ENCODE measurements around the gene MEIKIN. TPM values are rescaled to one million over a fixed set of nuclear protein-coding genes. Genes with fewer than 3 reads are reported as not detected.
A peak's percentile ranks its signal among the peaks of the same experiment; 100 is the strongest.
"Not testable (repeated sequence)": the region's sequence is repeated elsewhere in the genome, so short reads cannot be mapped to it uniquely, and the experiment has no call there.

The MEIKIN gene
- total RNA-seq, 1 experiment from 2014 or later: not detected

DNA sequence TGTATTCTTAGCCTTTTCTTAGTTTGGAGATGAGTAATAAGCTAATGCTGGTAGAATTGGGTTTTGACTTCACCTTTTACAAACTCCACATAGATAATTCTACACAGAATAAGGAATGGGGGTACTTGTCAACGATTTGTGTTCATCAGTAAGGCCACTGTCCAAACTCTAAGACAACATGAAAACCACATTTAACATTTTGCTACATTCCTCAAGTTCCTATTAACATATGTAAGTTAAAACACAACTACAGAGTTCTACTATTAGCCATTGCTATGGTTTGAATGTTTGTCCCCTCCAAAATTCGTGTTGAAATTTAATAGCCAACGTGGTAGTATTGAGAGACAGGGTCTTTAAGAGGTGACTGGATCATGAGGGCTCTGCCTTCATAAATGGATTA is 31.9 kb downstream of the MEIKIN start:
- no peak for DNase-seq (ENCODE audit: low read depth)

GRCh38 chr5:131906668-131907067 is 38.8 kb downstream of the MEIKIN start:
- no peak for DNase-seq (ENCODE audit: low read depth)

GRCh38 chr5:131902266-131902665 is 43.2 kb downstream of the MEIKIN start:
- not testable (repeated sequence) for DNase-seq (ENCODE audit: low read depth)

DNA sequence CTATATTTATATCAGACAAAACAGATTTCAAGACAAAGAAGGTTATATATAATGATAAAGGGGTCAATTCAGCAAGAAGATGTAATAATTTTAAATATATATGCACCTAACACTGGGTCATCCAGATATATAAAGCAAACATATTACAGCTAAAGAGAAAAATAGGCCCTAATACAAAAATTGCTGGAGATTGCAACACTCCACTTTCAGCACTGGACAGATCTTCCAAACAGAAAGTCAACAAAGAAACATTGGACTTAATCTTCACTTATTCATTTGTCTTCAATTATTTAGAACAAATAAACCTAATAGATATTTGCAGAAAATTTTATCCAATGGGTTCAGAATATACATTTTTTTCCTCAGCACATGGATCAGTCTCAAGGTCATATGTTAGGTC is 45.8 kb downstream of the MEIKIN start:
- peak; percentile 1 for DNase-seq (ENCODE audit: low read depth)

DNA sequence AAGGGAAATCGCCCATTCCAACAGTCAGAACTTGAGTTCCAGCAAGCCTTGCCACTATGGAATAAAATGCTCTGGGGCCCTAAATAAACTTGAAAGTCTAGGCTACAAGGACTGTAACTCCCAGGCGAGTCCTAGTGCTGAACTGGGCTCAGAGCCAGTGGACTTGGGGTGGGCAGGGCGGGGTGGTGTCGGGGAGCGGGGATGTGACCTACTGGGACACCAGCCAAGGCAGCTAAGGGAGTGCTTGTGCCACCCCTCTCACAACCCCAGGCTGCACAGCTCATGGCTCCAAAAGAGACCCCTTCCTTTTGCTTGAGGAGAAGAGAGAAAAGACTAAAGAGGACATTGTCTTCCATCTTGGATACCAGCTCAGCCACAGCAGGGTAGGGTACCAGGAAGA is 61.5 kb downstream of the MEIKIN start:
- no peak for DNase-seq (ENCODE audit: low read depth)

DNA sequence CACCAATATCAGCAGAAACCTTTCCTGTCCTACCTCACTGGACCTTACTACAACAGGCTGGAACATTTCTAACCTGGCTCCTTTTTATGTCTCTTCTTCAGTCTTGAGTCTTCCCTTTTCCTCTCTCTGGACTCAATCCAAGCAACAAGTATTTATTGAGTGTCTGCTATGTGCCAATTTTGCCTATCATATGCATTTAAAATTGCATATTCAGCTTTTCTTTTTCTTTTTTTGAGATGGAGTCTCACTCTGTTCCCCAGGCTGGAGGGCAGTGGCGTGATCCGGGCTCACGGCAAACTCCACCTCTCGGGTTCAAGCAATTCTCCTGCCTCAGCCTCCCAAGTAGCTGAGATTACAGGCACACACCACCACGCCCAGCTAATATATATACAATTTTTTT is 65.8 kb downstream of the MEIKIN start:
- no peak for DNase-seq (ENCODE audit: low read depth)

DNA sequence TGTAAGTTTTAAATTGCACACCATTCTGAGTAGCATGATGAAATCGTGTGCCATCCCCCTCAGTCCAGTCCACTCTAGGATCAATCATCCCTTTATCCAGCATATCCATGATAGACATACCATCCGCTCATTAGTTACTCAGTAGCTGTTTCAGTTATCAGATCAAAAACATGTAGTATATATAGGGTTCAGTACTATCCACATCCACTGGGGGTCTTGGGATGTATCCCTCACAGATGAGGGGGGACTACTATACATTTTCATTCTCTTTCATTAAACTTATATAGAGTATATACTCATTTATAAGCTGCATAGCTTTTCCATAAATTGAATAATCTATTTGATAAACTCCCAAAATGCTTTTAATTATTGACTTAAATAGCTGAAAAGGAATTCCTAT is 67.6 kb downstream of the MEIKIN start:
- DNase-seq (ENCODE audit: low read depth): no peak

GRCh38 chr5:131871251-131871650 is 74.2 kb downstream of the MEIKIN start:
- not testable (repeated sequence) for DNase-seq (ENCODE audit: low read depth)

- DNase-seq (ENCODE audit: low read depth): no peak
Observed at GRCh38 chr5:131867524-131867923, 77.9 kb downstream of the MEIKIN start.

DNA sequence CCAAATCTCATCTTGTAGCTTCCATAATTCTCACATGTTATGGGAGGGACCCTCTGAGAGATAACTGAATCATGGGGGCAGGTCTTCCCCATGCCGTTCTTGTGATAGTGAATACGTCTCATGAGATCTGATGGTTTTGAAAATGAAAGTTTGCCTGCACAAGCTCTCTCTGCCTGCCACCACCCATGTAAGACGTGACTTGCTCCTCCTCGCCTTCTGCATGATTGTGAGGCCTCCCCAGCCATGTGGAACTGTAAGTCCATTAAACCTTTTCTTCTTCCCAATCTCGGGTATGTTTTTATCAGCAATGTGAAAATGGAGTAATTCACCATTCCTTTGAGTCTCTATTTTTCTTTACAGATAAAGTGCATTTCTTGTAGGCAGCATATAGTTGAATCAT is 81.8 kb downstream of the MEIKIN start:
- no peak for DNase-seq (ENCODE audit: low read depth)

- DNase-seq (ENCODE audit: low read depth): no peak
Observed at GRCh38 chr5:131857388-131857787, 88.1 kb downstream of the MEIKIN start.

DNA sequence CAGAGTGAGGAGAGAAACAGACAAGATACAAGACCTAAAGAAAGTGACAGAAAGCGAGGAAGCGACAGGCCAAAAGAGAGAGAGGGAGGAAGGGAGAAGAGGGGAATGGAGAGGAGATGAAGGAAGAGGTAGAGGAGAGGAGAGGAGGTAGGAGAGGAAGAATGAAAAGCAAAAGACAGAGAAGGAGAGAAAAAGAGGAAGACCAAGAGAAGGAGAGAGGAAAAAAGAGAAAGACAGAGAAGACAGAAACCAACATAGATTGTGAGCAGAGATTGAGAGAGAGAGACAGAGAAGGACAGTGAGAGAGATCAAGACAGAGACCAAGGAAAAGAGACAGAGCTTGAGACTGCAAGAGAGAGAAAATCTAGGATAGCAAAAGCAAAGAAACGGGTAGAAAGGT is 90.0 kb downstream of the MEIKIN start:
- no peak for DNase-seq (ENCODE audit: low read depth)

DNA sequence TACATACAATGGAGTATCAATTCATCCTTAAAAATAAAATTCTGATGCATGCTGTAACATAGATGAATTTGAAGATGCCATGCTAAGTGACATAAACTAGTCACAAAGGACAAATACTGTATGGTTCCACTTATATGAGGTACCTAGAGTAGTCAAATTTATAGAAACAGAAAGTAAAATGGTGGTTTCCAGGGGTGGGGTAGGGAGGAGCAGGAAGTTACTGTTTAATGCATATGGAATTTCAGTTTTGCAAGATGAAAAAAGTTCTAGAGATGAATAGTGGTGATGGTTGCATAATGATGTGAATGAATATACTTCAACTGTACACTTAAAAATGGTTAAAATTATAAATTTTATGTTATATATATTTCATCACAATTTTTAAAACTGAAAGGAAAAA is 91.3 kb downstream of the MEIKIN start:
- peak; percentile 1 for DNase-seq (ENCODE audit: low read depth)

GRCh38 chr5:131848662-131849061 is 96.8 kb downstream of the MEIKIN start:
- peak; percentile 0 for DNase-seq (ENCODE audit: low read depth)

GRCh38 chr5:131846536-131846935 is 98.9 kb downstream of the MEIKIN start:
- DNase-seq (ENCODE audit: low read depth): no peak

DNA sequence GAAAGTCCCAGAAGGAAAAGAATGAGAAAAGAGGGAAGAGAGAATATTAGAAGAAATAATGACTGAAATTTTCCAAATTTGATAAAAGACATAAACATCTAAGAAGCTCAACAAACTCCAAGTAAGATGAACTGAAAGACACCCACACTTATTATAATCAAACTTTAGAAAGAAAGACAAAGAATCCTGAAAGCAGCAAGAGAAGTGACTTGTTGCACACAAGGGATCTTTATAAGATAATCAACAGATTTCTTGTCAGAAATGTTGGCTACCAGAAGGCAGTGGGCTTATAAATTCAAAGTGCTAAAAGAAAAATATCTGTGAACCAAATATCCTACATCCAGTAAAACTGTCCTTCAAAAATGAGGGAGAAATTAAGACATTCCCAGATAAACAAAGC is 99.6 kb downstream of the MEIKIN start:
- no peak for DNase-seq (ENCODE audit: low read depth)

DNA sequence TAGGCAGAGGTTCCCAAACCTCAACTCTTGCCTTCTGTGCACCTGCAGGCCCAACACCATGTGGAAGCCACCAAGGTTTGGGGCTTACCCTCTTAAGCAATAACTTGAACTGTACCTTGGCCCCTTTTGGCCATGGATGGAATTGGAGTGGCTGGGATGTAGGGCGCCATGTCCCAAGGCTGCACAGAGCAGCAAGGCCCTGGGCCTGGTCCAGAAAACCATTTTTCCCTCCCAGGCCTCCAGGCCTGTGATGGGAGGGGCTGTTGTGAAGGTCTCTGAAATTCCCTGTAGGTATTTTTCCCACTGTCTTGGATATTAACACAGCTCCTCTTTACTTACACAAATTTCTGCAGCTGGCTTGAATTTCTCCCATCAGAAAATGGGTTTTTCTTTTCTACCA is 102.5 kb downstream of the MEIKIN start:
- not testable (repeated sequence) for DNase-seq (ENCODE audit: low read depth)

DNA sequence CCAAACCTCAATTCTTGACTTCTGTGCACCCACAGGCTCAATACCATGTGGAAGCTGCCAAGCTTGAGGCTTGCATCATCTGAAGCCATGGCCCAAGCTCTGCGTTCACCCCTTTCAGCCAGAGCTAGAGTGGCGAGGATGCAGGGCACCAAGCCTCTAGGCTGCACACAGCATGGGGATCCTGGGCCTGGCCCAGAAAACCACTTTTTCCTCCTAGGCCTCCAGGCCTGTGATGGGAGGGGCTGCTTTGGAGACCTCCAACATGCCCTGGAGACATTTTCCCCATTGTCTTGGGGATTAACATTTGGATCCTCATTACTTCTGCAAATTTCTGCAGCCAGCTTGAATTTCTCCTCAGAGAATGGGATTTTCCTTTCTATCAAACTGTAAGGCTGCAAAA is 112.8 kb downstream of the MEIKIN start:
- DNase-seq (ENCODE audit: low read depth): not testable (repeated sequence)

DNA sequence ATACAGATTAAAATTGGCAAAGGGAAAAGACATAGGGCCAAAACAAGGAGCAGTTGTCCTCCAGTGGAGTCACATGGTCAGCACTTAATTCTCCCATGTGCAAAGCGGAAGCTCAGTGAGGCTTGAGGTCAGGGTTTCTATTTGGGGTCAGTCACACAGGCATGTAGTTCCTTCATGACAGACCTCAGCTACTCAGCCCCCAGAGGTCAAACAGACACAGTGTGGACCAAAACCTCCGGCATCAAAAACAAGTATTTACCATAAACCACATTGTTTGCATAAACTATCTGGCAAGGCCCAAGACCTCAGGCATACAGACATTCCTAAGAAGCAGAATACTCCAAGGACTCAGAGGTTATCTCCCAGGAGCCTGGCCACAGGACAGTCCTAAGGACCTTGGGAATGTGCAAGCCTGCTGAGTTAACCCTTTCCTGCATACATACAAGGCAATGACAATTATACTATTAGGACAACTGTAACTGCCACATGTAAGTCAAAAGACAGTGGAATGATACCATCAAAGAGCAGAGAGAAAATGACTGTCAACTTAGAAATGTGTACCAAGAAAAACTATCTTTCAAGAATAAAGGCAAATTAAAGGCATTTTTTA is 120.0 kb downstream of the MEIKIN start:
- no peak for DNase-seq (ENCODE audit: low read depth)

- DNase-seq (ENCODE audit: low read depth): no peak
Observed at GRCh38 chr5:131824631-131825030, 120.8 kb downstream of the MEIKIN start.

DNA sequence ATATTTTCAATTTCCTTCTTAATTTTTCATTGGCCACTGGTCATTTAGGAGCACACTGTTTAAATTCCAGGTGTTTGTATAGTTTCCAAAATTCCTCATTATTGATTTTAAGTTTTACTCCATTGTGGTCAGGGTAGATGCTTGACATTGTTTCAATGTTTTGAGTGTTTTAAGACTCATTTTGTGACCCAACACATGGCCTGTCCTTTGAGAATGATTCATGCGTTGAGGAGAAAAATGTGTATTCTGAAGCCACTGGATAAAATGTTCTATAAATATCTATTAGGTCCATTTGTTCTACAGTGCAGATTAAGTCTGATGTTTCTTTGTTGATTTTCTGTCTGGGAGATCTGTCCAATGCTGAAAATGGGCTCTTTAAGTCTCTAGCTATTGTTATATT is 124.2 kb downstream of the MEIKIN start:
- peak; percentile 43 for DNase-seq (ENCODE audit: low read depth)

GRCh38 chr5:131818001-131818724 is 127.3 kb downstream of the MEIKIN start:
- DNase-seq (ENCODE audit: low read depth): no peak

GRCh38 chr5:131814990-131815389 is 130.5 kb downstream of the MEIKIN start:
- peak; percentile 76 for DNase-seq (ENCODE audit: low read depth)

All from LHCN-M2 (cell line).